Smooth muscle cell of the brain vasculature (primary cell): ENCODE data around the gene NBEAL2.

ENCODE experiments used
- DNase-seq: peaks from one replicate; pipeline ENCODE4 v3.0.0-alpha.2; 2012; ENCODE audit warnings: low read depth, low spot score

The NBEAL2 gene

GRCh38 chr3:46987319-46987742 is 7.9 kb downstream of the NBEAL2 start:
- no peak for DNase-seq

GRCh38 chr3:46987743-46988401 is 8.4 kb downstream of the NBEAL2 start:
- no peak for DNase-seq

- DNase-seq, result no peak
These were observed 9.2 kb downstream of the NBEAL2 start for GRCh38 chr3:46988616-46989015.

- DNase-seq, result no peak
These were observed 9.8 kb downstream of the NBEAL2 start for GRCh38 chr3:46989146-46989810.

GRCh38 chr3:46990573-46991374 is 11.3 kb downstream of the NBEAL2 start:
- DNase-seq, result no peak

GRCh38 chr3:46991406-46992165 is 12.1 kb downstream of the NBEAL2 start:
- DNase-seq, result no peak

GRCh38 chr3:46992231-46992630 is 12.8 kb downstream of the NBEAL2 start:
- DNase-seq, result no peak

GRCh38 chr3:46993292-46993691 is 13.8 kb downstream of the NBEAL2 start:
- DNase-seq, result no peak

GRCh38 chr3:46993986-46994385 is 14.5 kb downstream of the NBEAL2 start:
- no peak for DNase-seq

- no peak for DNase-seq
These were observed 15.6 kb downstream of the NBEAL2 start for GRCh38 chr3:46994801-46995731.

GRCh38 chr3:46995901-46996562 is 16.6 kb downstream of the NBEAL2 start:
- DNase-seq, result no peak

GRCh38 chr3:46996689-46997452 is 17.4 kb downstream of the NBEAL2 start:
- no peak for DNase-seq

GRCh38 chr3:46997453-46998091 is 18.1 kb downstream of the NBEAL2 start:
- no peak for DNase-seq

GRCh38 chr3:46998121-46998851 is 18.8 kb downstream of the NBEAL2 start:
- no peak for DNase-seq

GRCh38 chr3:46998852-46999515 is 19.5 kb downstream of the NBEAL2 start:
- no peak for DNase-seq

GRCh38 chr3:46999516-47000197 is 20.2 kb downstream of the NBEAL2 start:
- no peak for DNase-seq

- no peak for DNase-seq
These were observed 20.8 kb downstream of the NBEAL2 start for GRCh38 chr3:47000198-47000815.
